ENCODE results near the gene CPLX1.

GRCh38 chr4:848307-848691, 22.4 kb upstream of the CPLX1 start:
- TF ChIP-seq CTCF (conservative IDR thresholded peaks at IDR 0.05 in 1 of 2, IDR thresholded peaks at IDR 0.05 in 1 of 2; ENCODE audit: low read depth in 1 of 2, low read length in 2 of 2) (no peak), EZH2 (IDR thresholded peaks at IDR 0.05; ENCODE audit: low read length, missing control alignments) (no peak)
